Measurements from ENCODE around the gene FDX2.

DNA sequence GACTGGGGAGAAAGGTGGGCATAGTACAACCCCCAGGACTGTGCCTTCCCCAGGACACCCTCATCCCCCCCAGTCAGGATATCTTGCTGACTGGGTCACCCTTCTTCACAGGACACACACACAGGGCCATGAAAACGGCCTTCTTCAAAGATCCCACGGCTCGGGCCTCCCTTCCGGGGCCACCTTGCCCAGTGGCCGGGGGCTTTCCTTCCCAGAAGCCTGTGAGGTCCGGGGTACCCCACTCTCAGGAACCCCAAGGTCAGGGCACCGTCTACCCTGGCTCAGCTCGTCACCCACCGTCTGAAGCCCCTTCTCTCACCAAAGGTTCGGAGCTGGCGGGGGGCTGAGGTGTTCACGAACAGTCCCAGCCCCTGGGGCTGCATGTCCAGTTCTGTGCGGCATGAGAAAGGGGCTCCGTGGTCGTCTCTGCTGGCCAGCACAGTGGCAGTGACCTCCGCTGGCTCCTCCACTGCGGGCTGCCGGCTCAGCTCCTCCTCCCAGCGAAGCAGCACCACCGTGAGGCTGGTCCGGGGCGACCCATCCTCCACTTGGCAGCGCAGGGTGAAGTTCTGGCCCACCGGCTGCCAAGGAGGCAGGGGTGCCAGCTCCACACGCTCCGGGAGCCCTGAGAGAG lies 19.7 kb upstream of the FDX2 start:
- no peak for TF ChIP-seq CTCF (IDR thresholded peaks at IDR 0.05)
- TF ChIP-seq, protein P1, sequence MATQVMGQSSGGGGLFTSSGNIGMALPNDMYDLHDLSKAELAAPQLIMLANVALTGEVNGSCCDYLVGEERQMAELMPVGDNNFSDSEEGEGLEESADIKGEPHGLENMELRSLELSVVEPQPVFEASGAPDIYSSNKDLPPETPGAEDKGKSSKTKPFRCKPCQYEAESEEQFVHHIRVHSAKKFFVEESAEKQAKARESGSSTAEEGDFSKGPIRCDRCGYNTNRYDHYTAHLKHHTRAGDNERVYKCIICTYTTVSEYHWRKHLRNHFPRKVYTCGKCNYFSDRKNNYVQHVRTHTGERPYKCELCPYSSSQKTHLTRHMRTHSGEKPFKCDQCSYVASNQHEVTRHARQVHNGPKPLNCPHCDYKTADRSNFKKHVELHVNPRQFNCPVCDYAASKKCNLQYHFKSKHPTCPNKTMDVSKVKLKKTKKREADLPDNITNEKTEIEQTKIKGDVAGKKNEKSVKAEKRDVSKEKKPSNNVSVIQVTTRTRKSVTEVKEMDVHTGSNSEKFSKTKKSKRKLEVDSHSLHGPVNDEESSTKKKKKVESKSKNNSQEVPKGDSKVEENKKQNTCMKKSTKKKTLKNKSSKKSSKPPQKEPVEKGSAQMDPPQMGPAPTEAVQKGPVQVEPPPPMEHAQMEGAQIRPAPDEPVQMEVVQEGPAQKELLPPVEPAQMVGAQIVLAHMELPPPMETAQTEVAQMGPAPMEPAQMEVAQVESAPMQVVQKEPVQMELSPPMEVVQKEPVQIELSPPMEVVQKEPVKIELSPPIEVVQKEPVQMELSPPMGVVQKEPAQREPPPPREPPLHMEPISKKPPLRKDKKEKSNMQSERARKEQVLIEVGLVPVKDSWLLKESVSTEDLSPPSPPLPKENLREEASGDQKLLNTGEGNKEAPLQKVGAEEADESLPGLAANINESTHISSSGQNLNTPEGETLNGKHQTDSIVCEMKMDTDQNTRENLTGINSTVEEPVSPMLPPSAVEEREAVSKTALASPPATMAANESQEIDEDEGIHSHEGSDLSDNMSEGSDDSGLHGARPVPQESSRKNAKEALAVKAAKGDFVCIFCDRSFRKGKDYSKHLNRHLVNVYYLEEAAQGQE (IDR thresholded peaks at IDR 0.05; ENCODE audit: insufficient read depth in 1 of 2, low read depth in 2 of 2, low read length in 1 of 2): no peak
- TF ChIP-seq TCF7L2 (IDR thresholded peaks at IDR 0.05; ENCODE audit: low read depth, low read length): no peak
- no peak for TF ChIP-seq POLR2AphosphoS5 (IDR thresholded peaks at IDR 0.05; ENCODE audit: low read depth, low read length)
- no peak for TF ChIP-seq SIN3A (IDR thresholded peaks at IDR 0.05; ENCODE audit: borderline replicate concordance, insufficient read depth, low read depth, low read length)

All from Panc1 (cell line).